ENCODE data around the gene DDX52.

DDX52 gene

GRCh38 chr17:37576281-37576680 lies 67.0 kb downstream of the DDX52 start:
- DNase-seq (ENCODE audit: low spot score), result no peak

- no peak for DNase-seq (ENCODE audit: low spot score)
These were observed 68.8 kb downstream of the DDX52 start for GRCh38 chr17:37574427-37574826.

GRCh38 chr17:37571674-37572073 lies 71.6 kb downstream of the DDX52 start:
- no peak for DNase-seq (ENCODE audit: low spot score)

GRCh38 chr17:37570527-37571093 lies 72.6 kb downstream of the DDX52 start:
- DNase-seq (ENCODE audit: low spot score), result peak; percentile 16

- DNase-seq (ENCODE audit: low spot score), result no peak
These were observed 74.7 kb downstream of the DDX52 start for GRCh38 chr17:37568350-37569053.

- no peak for DNase-seq (ENCODE audit: low spot score)
These were observed 75.7 kb downstream of the DDX52 start for GRCh38 chr17:37567538-37567937.

- DNase-seq (ENCODE audit: low spot score), result no peak
These were observed 76.1 kb downstream of the DDX52 start for GRCh38 chr17:37567137-37567536.

- no peak for DNase-seq (ENCODE audit: low spot score)
These were observed 79.0 kb downstream of the DDX52 start for GRCh38 chr17:37564252-37564651.

GRCh38 chr17:37562016-37562745 lies 81.1 kb downstream of the DDX52 start:
- no peak for DNase-seq (ENCODE audit: low spot score)
